ENCODE data around the gene PAQR5. TPM values are rescaled to one million over a fixed set of nuclear protein-coding genes. Genes with fewer than 3 reads are reported as not detected.
A peak's percentile ranks its signal among the peaks of the same experiment; 100 is the strongest.

Gene PAQR5
- total and polyA plus RNA-seq, 4 donors = 2.3 to 22.6 (median 10.5) TPM

- Histone ChIP-seq H3K4me1 (ENCODE audit: control insufficient read depth in 5 of 5, insufficient read depth in 5 of 5, low read length in 5 of 5) (peaks cover 0 to 40% (median 20%) of the 10 kb centered on the region in 5 donors), H3K9me3 (ENCODE audit: control insufficient read depth in 4 of 4, insufficient read depth in 3 of 4, low read length in 3 of 4) (no peaks in the 10 kb centered on the region), H3K27me3 (ENCODE audit: control insufficient read depth in 3 of 3, insufficient read depth in 3 of 3, low read length in 2 of 3) (no peaks in the 10 kb centered on the region), H3K27ac (ENCODE audit: low read depth in 1 of 2, low read length in 1 of 2) (no peak overlapping the region), H3K9ac (ENCODE audit: insufficient read depth in 1 of 2, low read length in 2 of 2) (peak overlapping the region in 1 of 2 donors; percentile 34), H3K36me3 (ENCODE audit: control insufficient read depth in 4 of 4, insufficient read depth in 4 of 4, low read length in 4 of 4) (no peaks in the 10 kb centered on the region), H3K4me3 (no peak overlapping the region)
- ATAC-seq (ENCODE audit: insufficient read depth, low FRiP score) (no peak), DNase-seq (peak; percentile 66 to 80 (median 77))
- no peak for TF ChIP-seq CTCF (IDR thresholded peaks at IDR 0.05; ENCODE audit: control extremely low read depth, extremely low read depth)
- 66 to 75% methylated on average over 5 of the region's 5 CpGs for WGBS, 2 donors
Observed at GRCh38 chr15:69323893-69324430, 25.2 kb downstream of the PAQR5 start.

GRCh38 chr15:69324565-69324964 lies 25.9 kb downstream of the PAQR5 start:
- DNase-seq (no peak), ATAC-seq (ENCODE audit: insufficient read depth, low FRiP score) (no peak)
- no peaks in the 10 kb centered on the region for H3K36me3 ChIP-seq (ENCODE audit: control insufficient read depth in 4 of 4, insufficient read depth in 4 of 4, low read length in 4 of 4)
- whole genome bisulfite sequencing, 2 donors = 94 to 97% methylated on average over 5 of the region's 5 CpGs
- no peak overlapping the region for H3K27ac ChIP-seq (ENCODE audit: low read depth in 1 of 2, low read length in 1 of 2)
- H3K9me3 ChIP-seq (ENCODE audit: control insufficient read depth in 4 of 4, insufficient read depth in 3 of 4, low read length in 3 of 4) = no peaks in the 10 kb centered on the region
- H3K4me1 ChIP-seq (ENCODE audit: control insufficient read depth in 5 of 5, insufficient read depth in 5 of 5, low read length in 5 of 5) = peaks cover 0 to 35% (median 16%) of the 10 kb centered on the region in 5 donors
- H3K4me3 ChIP-seq = no peak overlapping the region
- H3K9ac ChIP-seq (ENCODE audit: insufficient read depth in 1 of 2, low read length in 2 of 2) = no peak overlapping the region
- no peak for TF ChIP-seq CTCF (IDR thresholded peaks at IDR 0.05; ENCODE audit: control extremely low read depth, extremely low read depth)
- no peaks in the 10 kb centered on the region for H3K27me3 ChIP-seq (ENCODE audit: control insufficient read depth in 3 of 3, insufficient read depth in 3 of 3, low read length in 2 of 3)

- no peaks in the 10 kb centered on the region for H3K27me3 ChIP-seq (ENCODE audit: control insufficient read depth in 3 of 3, insufficient read depth in 3 of 3, low read length in 2 of 3)
- H3K4me1 ChIP-seq (ENCODE audit: control insufficient read depth in 5 of 5, insufficient read depth in 5 of 5, low read length in 5 of 5) = peaks cover 0 to 26% (median 9%) of the 10 kb centered on the region in 5 donors
- H3K36me3 ChIP-seq (ENCODE audit: control insufficient read depth in 4 of 4, insufficient read depth in 4 of 4, low read length in 4 of 4) = no peaks in the 10 kb centered on the region
- DNase-seq = no peak
- H3K9me3 ChIP-seq (ENCODE audit: control insufficient read depth in 4 of 4, insufficient read depth in 3 of 4, low read length in 3 of 4) = no peaks in the 10 kb centered on the region
- ATAC-seq (ENCODE audit: insufficient read depth, low FRiP score) = no peak
- H3K27ac ChIP-seq (ENCODE audit: low read depth in 1 of 2, low read length in 1 of 2) = no peak overlapping the region
- WGBS, 2 donors = 87 to 92% methylated on average over 7 of the region's 7 CpGs
- TF ChIP-seq CTCF (IDR thresholded peaks at IDR 0.05; ENCODE audit: control extremely low read depth, extremely low read depth) = no peak
- H3K9ac ChIP-seq (ENCODE audit: insufficient read depth in 1 of 2, low read length in 2 of 2) = no peak overlapping the region
- no peak overlapping the region for H3K4me3 ChIP-seq
Observed at GRCh38 chr15:69325456-69325971, 26.8 kb downstream of the PAQR5 start.

GRCh38 chr15:69328080-69328479 lies 29.4 kb downstream of the PAQR5 start:
- Histone ChIP-seq H3K4me1 (ENCODE audit: control insufficient read depth in 5 of 5, insufficient read depth in 5 of 5, low read length in 5 of 5) (peaks cover 0 to 16% (median 5%) of the 10 kb centered on the region in 5 donors), H3K27ac (ENCODE audit: low read depth in 1 of 2, low read length in 1 of 2) (no peak overlapping the region), H3K9ac (ENCODE audit: insufficient read depth in 1 of 2, low read length in 2 of 2) (no peak overlapping the region), H3K36me3 (ENCODE audit: control insufficient read depth in 4 of 4, insufficient read depth in 4 of 4, low read length in 4 of 4) (no peaks in the 10 kb centered on the region), H3K27me3 (ENCODE audit: control insufficient read depth in 3 of 3, insufficient read depth in 3 of 3, low read length in 2 of 3) (no peaks in the 10 kb centered on the region), H3K4me3 (no peak overlapping the region), H3K9me3 (ENCODE audit: control insufficient read depth in 4 of 4, insufficient read depth in 3 of 4, low read length in 3 of 4) (peaks cover 0 to 4% (median 0%) of the 10 kb centered on the region in 4 donors)
- no peak for ATAC-seq (ENCODE audit: insufficient read depth, low FRiP score)
- 99 to 100% methylated on average over 1 of the region's 1 CpG for WGBS, 2 donors
- TF ChIP-seq CTCF (IDR thresholded peaks at IDR 0.05; ENCODE audit: control extremely low read depth, extremely low read depth) = no peak
- DNase-seq = no peak
